D721Med (cell line): ENCODE data around the gene FAM184B.
"Not testable (repeated sequence)": the region's sequence is repeated elsewhere in the genome, so short reads cannot be mapped to it uniquely, and the experiment has no call there.

Experiments
- DNase-seq: peaks from one replicate; pipeline ENCODE4 v3.0.0; 2011; ENCODE audit warnings: low spot score; ENCODE audit not compliant: insufficient read length
- FAIRE-seq: peaks from 2 replicates; lab custom pipeline; 2011; peaks lifted over from hg19 to GRCh38; lab: Jason Lieb, UNC
- CTCF ChIP-seq: IDR thresholded peaks from 2 replicates; pipeline ENCODE4 v1.5.1; 2012; ENCODE audit warnings: mild to moderate bottlenecking, control low read depth; ENCODE audit not compliant: insufficient read depth; ENCODE audit errors: missing control alignments

The FAM184B gene

GRCh38 chr4:17690135-17690534, 91.3 kb downstream of the FAM184B start:
- TF ChIP-seq CTCF, result no peak
- no peak for FAIRE-seq
- no peak for DNase-seq

- DNase-seq (no peak), FAIRE-seq (no peak)
Measured at GRCh38 chr4:17688011-17688441, 93.4 kb downstream of the FAM184B start.

GRCh38 chr4:17687237-17687857, 94.1 kb downstream of the FAM184B start:
- FAIRE-seq, result no peak
- no peak for DNase-seq
- no peak for TF ChIP-seq CTCF

More at GRCh38 chr4:17688011-17688441, 93.4 kb downstream of the FAM184B start:
- TF ChIP-seq CTCF, result no peak

GRCh38 chr4:17684648-17685047, 96.8 kb downstream of the FAM184B start:
- DNase-seq, FAIRE-seq: not testable (repeated sequence)

GRCh38 chr4:17682222-17682566, 99.2 kb downstream of the FAM184B start:
- FAIRE-seq, result no peak
- TF ChIP-seq CTCF, result no peak
- no peak for DNase-seq

- FAIRE-seq (no peak), DNase-seq (no peak)
- TF ChIP-seq CTCF, result no peak
Measured at GRCh38 chr4:17681281-17682221, 99.9 kb downstream of the FAM184B start.

- FAIRE-seq (no peak), DNase-seq (no peak)
- TF ChIP-seq CTCF, result no peak
Measured at GRCh38 chr4:17680559-17681280, 100.7 kb downstream of the FAM184B start.
